ENCODE results near the gene SLC35F3. TPM values are rescaled to one million over a fixed set of nuclear protein-coding genes. Genes with fewer than 3 reads are reported as not detected.

The SLC35F3 gene
- total and polyA plus RNA-seq, 2 experiments from 2014 or later: 0.80 to 1.3 TPM

GRCh38 chr1:234369033-234369430, 464.6 kb downstream of the SLC35F3 start:
- H3K4me2 ChIP-seq: no peak overlapping the region
- TF ChIP-seq EZH2 (IDR thresholded peaks at IDR 0.05; ENCODE audit: borderline replicate concordance) (no peak), CTCF (IDR thresholded peaks at IDR 0.05; ENCODE audit: poor library complexity) (no peak), EZH2phosphoT487 (IDR thresholded peaks at IDR 0.05; ENCODE audit: low read depth, severe bottlenecking, unreplicated experiment) (no peak)

GRCh38 chr1:234369784-234370183, 465.3 kb downstream of the SLC35F3 start:
- no peak for DNase-seq (ENCODE audit: low spot score)
- TF ChIP-seq CTCF (IDR thresholded peaks at IDR 0.05; ENCODE audit: poor library complexity): no peak
- no peak for TF ChIP-seq EZH2 (IDR thresholded peaks at IDR 0.05; ENCODE audit: borderline replicate concordance)
- no peak for TF ChIP-seq EZH2phosphoT487 (IDR thresholded peaks at IDR 0.05; ENCODE audit: low read depth, severe bottlenecking, unreplicated experiment)
- Histone ChIP-seq H3K4me1 (ENCODE audit: insufficient read depth) (peaks cover 11% of the 10 kb centered on the region), H3K79me2 (peaks cover 7% of the 10 kb centered on the region), H3K9me3 (ENCODE audit: low read depth) (no peaks in the 10 kb centered on the region), H3K36me3 (replicated peaks; ENCODE audit: insufficient read depth, low read depth) (no peaks in the 10 kb centered on the region), H3K27me3 (peaks cover 4% of the 10 kb centered on the region), H3K27ac (no peak overlapping the region), H2AFZ (no peak overlapping the region), H4K20me1 (ENCODE audit: insufficient read depth, poor library complexity, severe bottlenecking) (no peaks in the 10 kb centered on the region), H3K4me2 (no peak overlapping the region), H3K4me3 (no peak overlapping the region), H3K9me2 (replicated peaks; ENCODE audit: insufficient read depth) (no peaks in the 10 kb centered on the region)
- 81% methylated on average over 1 of the region's 1 CpG for WGBS (ENCODE audit: low lambda C conversion rate, missing lambda C conversion rate)

More at GRCh38 chr1:234369033-234369430, 464.6 kb downstream of the SLC35F3 start:
- no peak for DNase-seq (ENCODE audit: low spot score)
- Histone ChIP-seq H3K9me3 (ENCODE audit: low read depth) (no peaks in the 10 kb centered on the region), H3K79me2 (no peaks in the 10 kb centered on the region), H2AFZ (no peak overlapping the region), H3K27me3 (peaks cover 4% of the 10 kb centered on the region), H3K4me1 (ENCODE audit: insufficient read depth) (peaks cover 4% of the 10 kb centered on the region), H4K20me1 (ENCODE audit: insufficient read depth, poor library complexity, severe bottlenecking) (no peaks in the 10 kb centered on the region), H3K4me3 (no peak overlapping the region), H3K27ac (no peak overlapping the region), H3K9me2 (replicated peaks; ENCODE audit: insufficient read depth) (no peaks in the 10 kb centered on the region), H3K36me3 (replicated peaks; ENCODE audit: insufficient read depth, low read depth) (no peaks in the 10 kb centered on the region)
- WGBS (ENCODE audit: low lambda C conversion rate, missing lambda C conversion rate): 90% methylated on average over 3 of the region's 3 CpGs

GRCh38 chr1:234371414-234371813, 466.9 kb downstream of the SLC35F3 start:
- H4K20me1 ChIP-seq (ENCODE audit: insufficient read depth, poor library complexity, severe bottlenecking): no peaks in the 10 kb centered on the region
- peaks cover 11% of the 10 kb centered on the region for H3K4me1 ChIP-seq (ENCODE audit: insufficient read depth)
- H3K79me2 ChIP-seq: peaks cover 19% of the 10 kb centered on the region
- TF ChIP-seq EZH2 (IDR thresholded peaks at IDR 0.05; ENCODE audit: borderline replicate concordance) (no peak), EZH2phosphoT487 (IDR thresholded peaks at IDR 0.05; ENCODE audit: low read depth, severe bottlenecking, unreplicated experiment) (no peak), CTCF (IDR thresholded peaks at IDR 0.05; ENCODE audit: poor library complexity) (no peak)
- no peak overlapping the region for H3K27ac ChIP-seq
- H2AFZ ChIP-seq: no peak overlapping the region
- no peak for DNase-seq (ENCODE audit: low spot score)
- no peak overlapping the region for H3K4me2 ChIP-seq
- no peak overlapping the region for H3K4me3 ChIP-seq
- H3K9me3 ChIP-seq (ENCODE audit: low read depth): no peaks in the 10 kb centered on the region
- no peaks in the 10 kb centered on the region for H3K9me2 ChIP-seq (replicated peaks; ENCODE audit: insufficient read depth)
- 66% methylated on average over 2 of the region's 2 CpGs for WGBS (ENCODE audit: low lambda C conversion rate, missing lambda C conversion rate)
- H3K27me3 ChIP-seq: peaks cover 4% of the 10 kb centered on the region
- no peaks in the 10 kb centered on the region for H3K36me3 ChIP-seq (replicated peaks; ENCODE audit: insufficient read depth, low read depth)
